GM12865 (cell line): Measurements from ENCODE around the gene INHBC.
"Not testable (repeated sequence)": the region's sequence is repeated elsewhere in the genome, so short reads cannot be mapped to it uniquely, and the experiment has no call there.

Source experiments
- DNase-seq: peaks from one replicate; pipeline ENCODE4 v3.0.0; 2010; ENCODE audit warnings: low read depth
- H3K4me3 ChIP-seq: 2 replicates; pipeline ENCODE4 v1.5.1; 2011; ENCODE audit warnings: mild to moderate bottlenecking, low read depth, low read length, control low read depth
- CTCF ChIP-seq: IDR thresholded peaks from 2 replicates; pipeline ENCODE4 v1.5.1; 2011; ENCODE audit warnings: low read length, control low read depth, low read depth, inconsistent platforms; ENCODE audit not compliant: insufficient read depth; ENCODE audit errors: missing control alignments

Gene INHBC

DNA sequence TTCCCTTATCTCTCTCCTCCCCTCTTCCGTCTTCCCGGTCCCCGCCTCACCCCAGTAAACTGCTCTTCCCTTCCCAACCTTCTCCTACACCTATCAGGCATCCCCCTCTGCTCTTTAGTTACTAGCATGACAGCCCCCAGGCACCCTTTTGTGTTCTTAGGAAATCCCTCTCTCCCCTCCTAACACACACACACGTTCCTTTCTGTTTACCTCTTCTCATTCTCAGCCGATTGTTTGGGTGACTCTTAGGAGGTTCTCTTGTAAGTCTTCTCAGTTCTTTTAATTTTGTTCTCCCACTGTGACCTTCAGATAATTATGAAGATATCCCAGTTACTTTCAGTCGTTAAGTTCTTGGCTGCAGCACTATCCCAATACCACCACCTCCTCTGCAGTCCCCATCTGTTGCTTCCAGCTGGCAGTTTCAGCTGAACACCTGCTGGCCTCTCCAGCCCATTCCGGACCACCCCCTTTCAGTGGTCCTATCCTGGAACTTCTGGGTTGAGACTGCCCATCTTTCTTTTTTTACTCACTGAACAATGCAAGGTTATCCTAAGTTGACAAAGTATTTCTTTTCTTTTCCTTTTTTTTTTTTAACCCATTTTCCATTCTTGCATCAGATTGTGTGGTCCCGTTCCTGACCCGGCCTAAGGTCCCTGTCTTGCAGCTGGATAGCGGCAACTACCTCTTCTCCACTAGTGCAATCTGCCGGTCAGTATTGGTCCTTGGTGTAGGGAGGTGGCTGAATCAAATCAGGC, 54.0 kb downstream of the INHBC start:
- no peak for TF ChIP-seq CTCF
- peak; percentile 31 for DNase-seq
- H3K4me3 ChIP-seq: peak overlapping the region; percentile 82

- TF ChIP-seq CTCF: no peak
- DNase-seq: no peak
- peak overlapping the region; percentile 82 for H3K4me3 ChIP-seq
These were observed 54.6 kb downstream of the INHBC start for GRCh38 chr12:57489157-57489641.

- DNase-seq: no peak
- H3K4me3 ChIP-seq: no peak overlapping the region
- no peak for TF ChIP-seq CTCF
These were observed 55.5 kb downstream of the INHBC start for GRCh38 chr12:57490126-57490525.

DNA sequence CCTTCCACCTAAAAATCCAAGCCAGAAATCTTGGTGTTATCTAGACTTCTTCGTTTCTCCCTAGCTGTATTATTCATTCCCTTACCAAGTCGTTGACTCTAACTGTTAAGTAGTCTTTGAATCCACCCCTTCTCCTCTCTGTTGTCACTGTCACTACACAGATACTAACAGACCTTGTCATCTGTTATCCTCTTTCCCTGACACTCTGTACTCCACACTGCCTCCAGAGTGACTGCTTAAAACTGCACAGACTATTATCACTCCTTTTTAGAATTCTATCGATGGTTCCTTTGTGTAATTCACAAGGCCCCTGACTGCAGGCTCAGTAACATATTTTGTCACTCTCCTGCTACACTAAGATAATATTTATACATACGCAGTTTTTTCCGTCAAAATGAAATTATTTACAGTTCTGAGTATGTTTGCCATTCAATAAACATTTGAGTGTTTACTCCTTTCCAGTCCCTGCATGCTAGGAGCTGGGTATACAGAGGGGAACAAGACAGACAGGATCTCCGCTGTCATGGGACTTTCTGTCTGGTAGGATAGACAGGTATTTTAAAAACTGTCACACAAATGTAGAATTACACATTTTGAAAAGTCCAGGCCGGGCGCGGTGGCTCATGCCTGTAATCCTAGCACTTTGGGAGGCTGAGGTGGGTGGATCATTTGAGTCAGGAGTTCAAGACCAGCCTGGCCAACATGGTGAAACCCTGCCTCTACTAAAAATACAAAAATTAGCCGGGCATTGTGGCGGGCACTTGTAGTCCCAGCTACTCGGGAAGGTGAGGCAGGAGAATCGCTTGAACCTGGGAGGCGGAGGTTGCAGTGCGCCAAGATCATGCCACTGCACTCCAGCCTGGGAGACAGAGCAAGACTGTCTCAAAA, 57.1 kb downstream of the INHBC start:
- peak; percentile 31 for DNase-seq

DNA sequence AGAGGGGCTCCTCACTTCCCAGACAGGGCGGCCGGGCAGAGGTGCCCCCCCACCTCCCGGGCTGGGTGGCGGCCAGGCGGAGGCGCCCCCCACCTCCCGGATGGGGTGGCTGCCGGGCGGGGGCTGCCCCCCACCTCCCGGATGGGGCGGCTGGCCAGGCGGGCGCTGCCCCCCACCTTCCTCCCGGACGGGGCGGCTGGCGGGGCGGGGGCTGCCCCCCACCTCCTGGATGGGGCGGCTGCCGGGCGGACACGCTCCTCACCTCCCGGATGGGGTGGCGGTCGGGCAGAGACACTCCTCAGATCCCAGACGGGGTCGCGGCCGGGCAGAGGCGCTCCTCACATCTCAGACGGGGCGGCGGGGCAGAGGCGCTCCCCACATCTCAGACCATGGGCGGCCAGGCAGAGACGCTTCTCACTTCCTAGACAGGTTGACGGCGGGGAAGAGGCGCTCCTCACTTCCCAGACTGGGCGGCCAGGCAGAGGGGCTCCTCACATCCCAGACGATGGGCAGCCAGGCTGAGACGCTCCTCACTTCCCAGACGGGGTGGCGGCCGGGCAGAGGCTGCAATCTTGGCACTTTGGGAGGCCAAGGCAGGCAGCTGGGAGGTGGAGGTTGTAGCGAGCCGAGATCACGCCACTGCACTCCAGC, 60.6 kb downstream of the INHBC start:
- DNase-seq, H3K4me3 ChIP-seq: not testable (repeated sequence)

More for the DNA sequence above, 57.1 kb downstream of the INHBC start:
- H3K4me3 ChIP-seq: no peak overlapping the region
- peak; percentile 13 for TF ChIP-seq CTCF

DNA sequence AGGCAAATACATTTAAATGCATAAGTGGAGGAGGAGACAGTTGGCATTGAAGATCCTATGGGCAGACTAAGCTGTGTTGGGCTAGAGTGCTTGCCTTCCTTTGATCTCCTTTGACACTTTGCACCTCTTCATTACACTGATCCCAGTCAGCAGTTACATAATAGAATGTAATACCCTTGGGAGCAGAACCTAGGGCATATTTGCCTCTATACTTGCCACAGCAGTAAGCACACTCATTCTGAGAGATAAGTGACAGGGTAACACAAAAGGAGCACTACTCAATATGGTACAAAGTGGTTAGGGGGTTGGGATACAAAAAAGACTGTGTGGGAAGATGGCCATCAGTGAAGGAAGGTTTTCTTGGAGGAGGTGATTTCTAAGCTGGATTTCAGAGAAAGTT, 62.2 kb downstream of the INHBC start:
- no peak for DNase-seq
- no peak for TF ChIP-seq CTCF
- H3K4me3 ChIP-seq: no peak overlapping the region
